GM19099 (cell line): ENCODE measurements around the gene BPIFA2.

Experiments
- POLR2A ChIP-seq: IDR thresholded peaks from 3 replicates; pipeline ENCODE4 v1.6.1; 2011; ENCODE audit warnings: low read depth; ENCODE audit not compliant: insufficient read length; ENCODE audit errors: extremely low read depth

Gene BPIFA2, protein sequence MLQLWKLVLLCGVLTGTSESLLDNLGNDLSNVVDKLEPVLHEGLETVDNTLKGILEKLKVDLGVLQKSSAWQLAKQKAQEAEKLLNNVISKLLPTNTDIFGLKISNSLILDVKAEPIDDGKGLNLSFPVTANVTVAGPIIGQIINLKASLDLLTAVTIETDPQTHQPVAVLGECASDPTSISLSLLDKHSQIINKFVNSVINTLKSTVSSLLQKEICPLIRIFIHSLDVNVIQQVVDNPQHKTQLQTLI

DNA sequence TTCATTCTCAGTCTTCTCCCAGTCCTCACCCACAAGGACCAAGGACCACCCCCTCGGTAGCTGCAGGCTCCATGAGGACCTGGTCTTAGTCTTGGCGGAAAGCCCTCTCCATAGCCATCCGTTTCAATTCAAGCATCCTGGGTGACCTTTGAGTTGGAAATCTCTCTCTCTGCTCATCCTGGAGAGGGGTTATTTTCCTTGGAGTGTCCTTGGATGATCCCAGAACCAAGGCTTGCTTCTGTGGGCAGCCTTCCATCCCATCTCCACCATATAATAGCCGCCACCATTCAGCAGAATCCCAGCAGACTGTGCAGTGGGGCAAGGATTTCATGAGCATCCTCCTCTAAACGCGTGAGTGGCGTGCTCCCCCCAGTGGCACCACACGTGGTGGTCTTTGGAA lies at the start of gene BPIFA2:
Gene BPIFA2 (plus strand): TSS at position 301 of the 400 bp plus-strand sequence. CDS start 987 bp downstream, outside the sequence.
- no peak for TF ChIP-seq POLR2A

DNA sequence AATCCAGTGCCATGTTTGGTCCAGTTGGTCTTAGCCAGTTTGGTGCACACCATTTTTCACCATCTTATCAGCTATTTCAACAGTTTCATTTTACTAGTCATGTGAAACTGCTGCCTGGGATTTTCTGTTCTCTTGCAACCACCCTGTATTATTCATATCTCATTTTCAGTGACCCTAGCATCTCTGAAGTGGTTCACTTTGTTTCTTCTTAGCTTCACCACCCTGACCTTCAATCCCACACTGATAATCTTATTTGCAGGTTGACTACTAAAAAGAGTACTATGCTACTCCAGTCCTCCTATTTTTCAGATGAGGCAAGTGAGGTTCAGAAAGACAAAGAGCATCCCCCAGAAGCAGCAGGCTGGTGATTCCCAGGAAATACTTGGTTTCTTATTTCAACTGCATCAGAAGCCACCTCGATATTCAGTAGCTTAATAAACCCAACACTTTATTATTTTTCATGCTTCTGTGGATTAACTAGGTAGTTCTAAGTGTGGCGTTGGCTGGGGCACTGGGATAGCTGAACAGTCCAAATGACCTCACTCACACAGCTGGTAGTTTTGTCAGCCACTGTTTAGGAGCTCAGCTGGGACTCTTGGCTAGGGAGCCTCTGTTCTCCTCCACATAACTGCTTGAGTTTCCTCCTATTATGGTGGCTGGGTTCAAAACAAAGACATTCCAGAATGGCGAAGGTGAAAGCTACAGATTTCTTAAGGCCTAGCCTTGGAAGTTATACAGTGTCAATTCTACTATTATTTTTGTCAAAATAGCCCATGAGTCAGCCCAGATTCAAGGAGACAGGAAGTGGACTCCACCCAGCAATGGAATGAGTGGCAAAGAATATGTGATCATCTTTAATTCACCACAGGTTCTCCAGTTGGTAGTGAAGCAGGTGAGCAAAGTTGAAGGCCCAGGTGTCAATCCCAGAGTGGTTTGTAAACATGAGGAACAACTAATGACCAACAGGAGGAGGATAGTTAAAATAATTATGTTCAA lies 47.9 kb upstream of the BPIFA2 start:
- TF ChIP-seq POLR2A = no peak

DNA sequence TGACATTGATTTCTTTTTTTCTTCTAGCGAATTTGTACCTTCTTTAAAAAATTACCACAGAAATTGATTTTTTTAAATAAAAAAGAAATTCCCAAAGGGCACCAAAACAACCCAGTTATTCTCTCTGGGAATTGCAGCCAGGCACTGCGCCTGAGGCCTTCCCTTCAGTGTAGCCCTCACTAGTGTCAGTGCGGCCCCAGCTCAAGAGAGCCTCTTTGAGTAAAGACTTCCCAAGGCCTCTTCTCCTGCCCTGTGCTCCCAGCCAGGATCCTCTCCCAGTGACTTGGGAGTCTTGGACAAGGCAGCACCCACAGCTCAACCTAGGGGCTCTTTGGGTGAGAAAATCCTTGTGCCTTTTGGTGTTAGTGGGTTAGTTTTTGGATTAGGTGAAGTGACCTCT lies 47.0 kb upstream of the BPIFA2 start:
- no peak for TF ChIP-seq POLR2A

DNA sequence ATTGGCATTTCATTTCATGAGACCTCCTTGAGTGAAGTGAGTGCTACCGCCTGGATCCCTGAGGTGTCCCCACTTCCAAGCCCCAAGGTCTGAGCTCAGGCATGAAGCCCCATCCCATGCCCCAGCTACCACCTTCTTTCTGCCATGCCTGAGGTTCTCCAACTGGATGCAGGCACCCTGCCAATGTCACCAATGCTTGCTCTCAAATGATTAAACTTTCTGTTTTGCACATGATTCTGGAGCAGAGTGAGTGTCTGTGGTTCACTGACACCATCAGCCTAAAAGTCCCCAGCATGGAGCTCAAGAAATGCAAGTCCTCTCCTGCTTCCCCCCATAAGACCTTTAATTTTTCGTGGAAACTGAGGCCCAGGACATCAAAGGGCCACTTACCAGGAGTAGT lies 43.7 kb upstream of the BPIFA2 start:
- no peak for TF ChIP-seq POLR2A

DNA sequence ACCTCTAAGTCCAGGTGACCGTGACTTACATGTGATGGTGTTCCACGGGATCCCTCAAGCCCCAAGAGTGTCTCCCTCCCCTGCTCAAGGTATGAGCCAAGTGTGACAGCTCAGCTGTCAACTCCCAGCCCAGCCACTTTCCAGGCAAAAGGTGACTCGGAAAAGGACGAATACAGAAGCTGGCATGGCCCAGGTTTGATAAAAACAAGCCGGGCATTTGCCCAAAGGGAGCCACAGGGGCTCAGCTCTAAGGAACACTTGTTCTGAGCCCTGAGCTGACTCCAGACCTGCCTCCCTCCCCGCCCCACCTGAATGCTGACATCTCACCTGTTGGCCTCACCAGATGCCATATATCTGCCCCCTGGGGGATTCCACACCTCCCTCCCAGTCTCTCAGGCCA lies 43.0 kb upstream of the BPIFA2 start:
- no peak for TF ChIP-seq POLR2A

DNA sequence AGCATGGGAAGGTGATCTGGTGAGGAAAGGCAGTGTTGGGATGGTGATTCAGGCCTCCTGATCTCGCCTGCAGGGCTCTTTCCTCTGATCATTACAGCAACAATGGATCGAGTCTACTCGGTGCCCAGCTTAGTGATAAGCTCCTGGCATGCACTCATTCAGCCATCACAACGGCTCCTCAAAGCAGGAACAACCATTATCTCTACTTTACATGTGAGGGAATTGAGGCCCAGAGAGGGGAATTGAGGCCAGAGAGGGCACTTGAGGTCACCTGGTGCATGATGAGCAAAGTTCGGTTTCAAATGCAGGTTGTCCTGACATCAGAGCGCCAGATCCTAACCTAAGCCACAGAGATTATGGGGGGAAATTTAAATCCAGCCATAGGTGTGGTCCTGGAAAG lies 42.0 kb upstream of the BPIFA2 start:
- no peak for TF ChIP-seq POLR2A

DNA sequence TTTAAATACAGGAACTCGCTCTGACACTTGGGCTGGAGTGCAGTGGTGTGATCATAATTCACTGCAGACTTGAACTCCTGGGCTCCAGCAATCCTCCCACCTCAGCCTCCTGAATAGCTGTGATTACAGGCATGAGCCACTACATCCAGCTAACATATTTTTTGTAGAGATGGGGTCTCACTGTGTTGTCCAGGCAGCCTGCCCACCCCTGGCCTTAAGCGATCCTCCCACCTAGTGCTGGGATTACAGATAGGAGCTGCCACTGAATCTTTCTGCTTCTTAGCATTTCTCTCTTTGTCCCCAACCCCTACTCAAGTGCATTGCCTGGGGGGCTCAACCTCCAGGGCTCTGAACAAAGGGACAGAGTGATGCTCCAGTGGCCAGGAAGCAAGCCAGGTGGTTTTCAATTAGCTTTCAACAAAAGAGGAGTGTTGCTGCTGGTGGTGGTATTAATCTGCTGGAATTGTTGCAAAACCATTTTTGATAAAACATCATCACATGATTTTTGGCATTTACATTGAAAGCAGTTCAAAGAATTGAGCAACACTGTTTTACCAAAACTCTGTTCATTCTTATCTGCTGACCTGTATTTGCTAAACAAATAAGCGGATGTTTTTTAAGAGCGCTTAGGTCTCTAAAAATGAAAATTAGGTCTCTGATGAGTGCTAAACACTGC lies 40.4 kb upstream of the BPIFA2 start:
- TF ChIP-seq POLR2A = no peak

DNA sequence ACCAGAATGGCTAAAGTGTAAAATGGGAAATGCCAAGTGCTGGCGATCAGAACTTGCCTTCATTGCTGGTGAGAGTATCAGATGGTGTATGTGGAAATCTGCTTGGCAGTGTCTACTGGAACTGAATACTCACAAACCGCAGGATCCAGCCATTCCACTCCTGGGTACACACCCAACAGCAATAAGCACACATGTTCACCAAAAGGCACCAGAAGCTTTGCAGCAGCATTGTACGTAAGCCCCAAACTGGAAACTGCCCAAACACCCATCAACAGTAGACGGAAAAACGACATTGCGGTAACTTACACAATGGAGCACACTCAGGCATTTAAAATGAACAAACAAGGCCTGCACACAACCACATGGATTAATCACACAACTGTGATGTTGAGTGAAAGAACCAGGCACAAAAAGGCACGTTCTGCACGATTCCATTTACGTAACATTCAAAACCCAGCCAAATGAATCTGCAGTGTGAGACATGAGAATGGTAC lies 37.3 kb upstream of the BPIFA2 start:
- no peak for TF ChIP-seq POLR2A

DNA sequence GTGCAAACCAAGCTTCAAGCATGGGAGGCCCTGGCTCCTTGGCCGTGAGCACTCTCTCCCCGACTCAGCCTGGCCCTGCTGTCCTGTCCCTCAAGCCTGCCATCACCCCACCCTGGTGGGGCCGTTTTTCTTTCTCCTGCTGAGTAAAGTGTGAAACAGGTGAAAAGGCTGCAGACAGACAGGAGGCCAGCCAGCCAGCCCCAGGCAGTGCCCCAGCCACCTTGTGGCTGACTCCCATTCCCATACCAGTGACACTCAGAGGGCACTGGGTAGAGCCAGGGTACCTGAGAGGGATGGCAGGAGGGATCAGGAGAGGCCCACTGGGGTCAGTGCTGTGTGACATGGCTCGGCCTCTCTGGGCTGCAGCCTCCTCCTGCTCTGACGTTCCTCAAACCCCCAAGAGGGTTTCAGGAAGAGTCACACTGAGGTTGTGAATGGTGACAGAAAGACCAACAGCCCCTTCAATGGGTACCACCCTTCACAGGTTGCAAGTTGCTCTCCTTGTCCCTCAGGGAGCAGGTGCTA lies 35.9 kb upstream of the BPIFA2 start:
- no peak for TF ChIP-seq POLR2A

DNA sequence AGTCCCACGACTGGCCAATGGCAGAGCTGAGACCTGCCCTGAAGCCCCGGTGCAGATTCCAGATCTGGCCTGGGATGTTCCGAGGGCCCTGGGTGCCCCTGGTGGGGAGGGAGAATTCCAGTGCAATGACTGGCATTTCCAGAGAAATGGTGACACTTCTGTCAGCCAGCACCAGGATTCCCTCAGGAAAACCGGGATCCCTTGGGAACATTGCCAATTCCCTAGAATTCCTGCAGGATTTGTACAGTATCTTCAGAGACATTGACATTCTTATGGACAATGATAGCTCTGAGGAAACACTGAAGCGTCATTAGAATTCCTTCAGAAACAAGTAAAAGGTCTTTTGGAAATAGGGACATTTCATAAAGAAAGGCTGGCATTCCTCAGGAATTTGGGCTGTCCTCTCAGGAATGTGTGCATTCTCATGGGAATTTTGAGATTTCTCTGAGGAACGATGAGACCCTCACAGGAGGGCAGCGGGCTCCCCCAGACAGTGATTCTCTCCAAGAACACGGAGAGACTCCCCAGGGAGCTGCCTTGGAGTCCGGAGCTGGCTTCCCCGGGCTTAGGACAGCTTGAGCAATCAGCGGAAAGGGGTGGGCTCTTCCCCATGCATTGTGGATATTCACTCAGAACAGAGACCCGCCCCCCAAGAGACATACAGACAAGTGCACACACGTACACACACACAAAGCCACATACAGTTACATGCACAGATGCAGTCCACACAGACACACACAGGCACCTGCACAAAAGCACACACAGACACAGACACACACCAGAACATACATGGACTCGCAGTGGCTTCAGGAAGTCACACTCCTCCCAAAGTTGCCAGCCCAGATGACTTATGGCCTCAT lies 35.2 kb upstream of the BPIFA2 start:
- no peak for TF ChIP-seq POLR2A

DNA sequence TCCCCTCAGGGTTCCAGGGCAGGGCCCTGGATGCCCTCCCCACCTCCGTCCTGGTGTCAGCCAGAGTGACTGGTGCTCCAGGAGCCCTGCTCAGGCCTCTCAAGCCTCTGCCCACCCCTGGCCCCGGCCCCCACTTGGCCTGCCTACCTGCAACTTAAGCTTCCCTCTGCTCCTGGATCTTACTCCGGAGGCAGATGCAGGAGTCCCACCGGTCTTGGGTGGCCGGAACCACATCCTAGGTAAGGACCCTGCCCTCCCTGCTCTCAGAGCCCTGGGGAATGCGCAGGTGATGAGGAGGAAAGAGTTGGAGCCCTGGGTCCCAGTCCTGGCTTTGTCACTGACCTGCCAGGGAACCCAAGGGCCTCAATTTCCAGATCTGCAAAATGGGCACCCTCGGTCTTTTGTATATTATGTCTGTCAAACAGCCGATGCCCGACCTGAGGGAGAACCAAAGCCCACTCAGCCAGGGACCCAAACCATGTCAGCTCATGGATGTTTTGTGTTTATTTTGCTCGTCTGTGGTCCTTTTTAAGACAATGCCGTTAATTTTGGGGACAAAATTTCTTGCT lies 34.5 kb upstream of the BPIFA2 start:
- TF ChIP-seq POLR2A = no peak

DNA sequence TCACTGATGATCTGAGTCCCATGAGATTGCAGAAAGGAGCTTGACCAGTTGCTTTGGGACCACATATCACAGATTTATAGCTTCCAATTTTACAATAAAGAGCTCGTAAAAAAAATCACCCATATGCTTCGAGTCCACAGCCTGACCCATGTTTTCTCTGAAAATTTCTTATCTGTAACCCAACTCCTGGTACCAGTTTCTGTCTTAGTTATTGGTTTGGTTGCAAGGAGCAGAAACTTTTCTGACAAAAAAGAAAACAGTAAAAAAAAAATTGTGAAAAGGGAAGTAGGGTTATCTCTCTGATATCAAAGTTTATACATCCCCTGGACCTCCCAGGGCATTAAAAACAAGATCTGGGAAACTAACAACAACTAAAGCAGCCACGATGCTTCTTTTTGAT lies 30.8 kb upstream of the BPIFA2 start:
- no peak for TF ChIP-seq POLR2A

DNA sequence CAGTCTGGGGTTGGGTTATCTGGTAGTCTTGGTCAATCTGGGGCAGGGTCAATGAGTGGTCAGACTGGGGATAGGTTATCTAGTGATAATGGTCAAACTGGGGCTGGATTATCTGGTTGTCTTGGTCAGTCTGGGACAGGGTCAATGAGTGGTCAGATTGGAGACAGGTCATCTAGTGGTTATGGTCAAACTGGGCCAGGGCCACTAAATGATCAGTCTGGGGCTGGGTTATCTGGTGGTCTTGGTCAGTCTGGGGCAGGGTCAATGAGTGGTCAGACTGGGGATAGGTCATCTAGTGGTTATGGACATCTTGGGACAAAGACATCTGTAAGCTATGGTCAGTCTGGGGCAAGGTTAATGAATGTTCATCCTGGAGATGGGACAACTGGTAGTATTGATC lies 28.5 kb upstream of the BPIFA2 start:
- TF ChIP-seq POLR2A = no peak

DNA sequence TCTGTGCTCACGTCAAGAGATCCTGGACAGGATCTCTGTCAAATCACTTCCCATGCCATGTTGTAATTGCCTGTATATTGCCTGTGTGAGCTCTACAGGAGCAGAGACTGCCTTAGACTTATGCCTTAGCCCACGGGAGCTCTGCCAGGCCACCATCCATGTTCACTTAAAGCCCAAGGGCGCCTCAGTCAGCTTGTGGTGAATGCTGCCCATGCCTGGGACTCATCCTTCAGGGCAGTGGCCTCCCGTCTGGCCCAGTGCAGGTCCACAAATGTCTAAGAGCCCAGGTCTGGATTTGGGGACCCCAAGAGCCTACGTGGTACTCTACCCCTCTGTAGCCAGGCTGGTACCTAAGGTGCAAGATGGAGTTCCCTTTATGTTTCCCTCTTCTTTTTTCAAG lies 22.4 kb upstream of the BPIFA2 start:
- no peak for TF ChIP-seq POLR2A
